ENCODE data around the gene DPH5.
"Not testable (repeated sequence)": the region's sequence is repeated elsewhere in the genome, so short reads cannot be mapped to it uniquely, and the experiment has no call there.

The DPH5 gene

GRCh38 chr1:101033017-101033416 is 7.4 kb upstream of the DPH5 start:
- DNase-seq (ENCODE audit: low spot score) = no peak
- TF ChIP-seq CTCF (IDR thresholded peaks at IDR 0.05; ENCODE audit: extremely low read depth, insufficient read depth, missing control alignments) = no peak
- in situ Hi-C loops (cut with MboI; ENCODE audit: low pct_unique_long_range_greater_than_20kb, low sequenced_read_pairs, unreplicated experiment) = no loop called here

GRCh38 chr1:101032129-101032528 is 6.5 kb upstream of the DPH5 start:
- DNase-seq (ENCODE audit: low spot score); in situ Hi-C loops (cut with MboI; ENCODE audit: low pct_unique_long_range_greater_than_20kb, low sequenced_read_pairs, unreplicated experiment): not testable (repeated sequence)

GRCh38 chr1:101030881-101031280 is 5.3 kb upstream of the DPH5 start:
- no peak for DNase-seq (ENCODE audit: low spot score)

DNA sequence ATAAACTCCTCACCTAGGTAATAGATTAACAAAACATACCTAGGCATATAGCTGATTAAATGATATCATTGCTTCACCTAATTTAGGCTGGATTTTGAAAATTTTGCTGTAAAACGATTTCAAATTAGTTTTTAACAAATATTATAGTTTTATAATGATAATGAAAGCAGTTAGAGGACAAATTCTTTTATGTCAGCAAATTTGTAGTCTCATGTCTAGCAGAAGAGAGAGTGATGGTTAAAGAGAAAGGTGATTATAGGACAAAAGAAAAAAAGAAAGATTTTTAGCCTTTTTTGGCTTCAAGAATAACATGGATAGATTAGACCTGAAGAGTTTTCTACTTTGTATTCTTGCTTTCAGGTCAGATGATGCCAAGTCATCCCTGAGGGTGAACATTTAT is 3.6 kb upstream of the DPH5 start:
- in situ Hi-C loops (cut with MboI; ENCODE audit: low pct_unique_long_range_greater_than_20kb, low sequenced_read_pairs, unreplicated experiment) = no loop called here
- DNase-seq (ENCODE audit: low spot score) = no peak
- TF ChIP-seq CTCF (IDR thresholded peaks at IDR 0.05; ENCODE audit: extremely low read depth, insufficient read depth, missing control alignments) = no peak

More at GRCh38 chr1:101030881-101031280, 5.3 kb upstream of the DPH5 start:
- in situ Hi-C loops (cut with MboI; ENCODE audit: low pct_unique_long_range_greater_than_20kb, low sequenced_read_pairs, unreplicated experiment) = no loop called here
- TF ChIP-seq CTCF (IDR thresholded peaks at IDR 0.05; ENCODE audit: extremely low read depth, insufficient read depth, missing control alignments) = no peak

DNA sequence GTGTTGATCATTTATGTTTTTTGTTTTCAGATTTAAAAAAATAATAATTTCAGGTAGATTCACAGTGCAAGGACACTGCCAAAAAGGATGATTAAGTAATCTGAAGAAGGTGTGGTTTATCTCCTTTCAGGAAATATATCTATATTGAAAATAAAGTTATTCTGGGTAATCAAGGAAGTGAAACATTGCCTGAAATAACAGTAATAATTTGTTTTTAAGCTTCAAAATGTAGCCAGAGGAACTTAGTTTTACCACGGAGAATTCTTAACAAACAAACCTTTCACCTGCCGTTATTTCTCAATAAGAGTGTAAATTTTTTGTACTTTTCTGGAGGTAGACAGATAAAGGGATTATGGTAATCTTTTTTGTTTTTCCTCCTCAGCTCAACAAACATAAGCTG is 2.9 kb upstream of the DPH5 start:
- DNase-seq (ENCODE audit: low spot score) = no peak
- no peak for TF ChIP-seq CTCF (IDR thresholded peaks at IDR 0.05; ENCODE audit: extremely low read depth, insufficient read depth, missing control alignments)
- in situ Hi-C loops (cut with MboI; ENCODE audit: low pct_unique_long_range_greater_than_20kb, low sequenced_read_pairs, unreplicated experiment) = no loop called here

- no peak for TF ChIP-seq CTCF (IDR thresholded peaks at IDR 0.05; ENCODE audit: extremely low read depth, insufficient read depth, missing control alignments)
- in situ Hi-C loops (cut with MboI; ENCODE audit: low pct_unique_long_range_greater_than_20kb, low sequenced_read_pairs, unreplicated experiment) = no loop called here
- no peak for DNase-seq (ENCODE audit: low spot score)
These were observed 1.7 kb upstream of the DPH5 start for GRCh38 chr1:101027194-101027772.

- DNase-seq (ENCODE audit: low spot score) = no peak
- no peak for TF ChIP-seq CTCF (IDR thresholded peaks at IDR 0.05; ENCODE audit: extremely low read depth, insufficient read depth, missing control alignments)
- in situ Hi-C loops (cut with MboI; ENCODE audit: low pct_unique_long_range_greater_than_20kb, low sequenced_read_pairs, unreplicated experiment) = no loop called here
These were observed 825 bp upstream of the DPH5 start for GRCh38 chr1:101026430-101026788.

All from GM13977 (cell line).